Cerebellar cortex (tissue), 1 donor: ENCODE measurements around the gene APBA2.
"Not testable (repeated sequence)": the region's sequence is repeated elsewhere in the genome, so short reads cannot be mapped to it uniquely, and the experiment has no call there.

Experiments used
- DNase-seq: peaks from one replicate; pipeline ENCODE4 v3.0.0-alpha.2; 2015; ENCODE audit warnings: low spot score

The APBA2 gene

GRCh38 chr15:28885630-28886430 lies at the start of gene APBA2:
Gene APBA2 (plus strand): TSS chr15:28885974. CDS start chr15:29053885, 167,911 bp downstream.
- DNase-seq = no peak

GRCh38 chr15:28840285-28840684 lies 45.5 kb upstream of the APBA2 start:
- DNase-seq = not testable (repeated sequence)

- DNase-seq = not testable (repeated sequence)
Observed at GRCh38 chr15:28842210-28842609, 43.6 kb upstream of the APBA2 start.

GRCh38 chr15:28843520-28843919 lies 42.3 kb upstream of the APBA2 start:
- not testable (repeated sequence) for DNase-seq

- not testable (repeated sequence) for DNase-seq
Observed at GRCh38 chr15:28844147-28844546, 41.6 kb upstream of the APBA2 start.

- DNase-seq = not testable (repeated sequence)
Observed at GRCh38 chr15:28847247-28847646, 38.5 kb upstream of the APBA2 start.

- DNase-seq = not testable (repeated sequence)
Observed at GRCh38 chr15:28847959-28848358, 37.8 kb upstream of the APBA2 start.

- not testable (repeated sequence) for DNase-seq
Observed at GRCh38 chr15:28848521-28848920, 37.3 kb upstream of the APBA2 start, which contains the start of gene GOLGA6L7. Gene GOLGA6L7 (minus strand): TSS chr15:28848644. CDS start chr15:28848549, 95 bp downstream.

- not testable (repeated sequence) for DNase-seq
Observed at GRCh38 chr15:28849271-28849670, 36.5 kb upstream of the APBA2 start.

GRCh38 chr15:28849766-28850165 lies 36.0 kb upstream of the APBA2 start:
- not testable (repeated sequence) for DNase-seq

- DNase-seq = not testable (repeated sequence)
Observed at GRCh38 chr15:28853654-28854053, 32.1 kb upstream of the APBA2 start.

GRCh38 chr15:28854578-28854977 lies 31.2 kb upstream of the APBA2 start:
- DNase-seq = not testable (repeated sequence)

GRCh38 chr15:28861031-28861534 lies 24.7 kb upstream of the APBA2 start:
- no peak for DNase-seq

GRCh38 chr15:28861589-28862293 lies 24.0 kb upstream of the APBA2 start:
- not testable (repeated sequence) for DNase-seq

- no peak for DNase-seq
Observed at GRCh38 chr15:28868744-28869345, 16.9 kb upstream of the APBA2 start.

GRCh38 chr15:28871168-28871567 lies 14.6 kb upstream of the APBA2 start:
- DNase-seq = no peak

- no peak for DNase-seq
Observed at GRCh38 chr15:28873006-28873405, 12.8 kb upstream of the APBA2 start.

- peak; percentile 77 for DNase-seq
Observed at GRCh38 chr15:28873585-28874190, 12.1 kb upstream of the APBA2 start.

- DNase-seq = no peak
Observed at GRCh38 chr15:28875461-28876000, 10.2 kb upstream of the APBA2 start.

GRCh38 chr15:28876131-28876844 lies 9.5 kb upstream of the APBA2 start:
- DNase-seq = no peak

GRCh38 chr15:28876845-28877185 lies 9.0 kb upstream of the APBA2 start:
- DNase-seq = no peak
